ENCODE results near the gene GAL3ST3.
A peak's percentile ranks its signal among the peaks of the same experiment; 100 is the strongest.

Gene GAL3ST3

GRCh38 chr11:66069715-66070603 lies 21.0 kb upstream of the GAL3ST3 start, which contains the start of gene PACS1:
Gene PACS1, plus strand, starts transcription at chr11:66070272. Its CDS starts 215 bp downstream, at chr11:66070487.
- peak; percentile 54 to 59 for DNase-seq (ENCODE audit: low read depth in 2 of 2)

GRCh38 chr11:66068923-66069714 lies 20.2 kb upstream of the GAL3ST3 start:
- no peak for DNase-seq (ENCODE audit: low read depth in 2 of 2)

GRCh38 chr11:66068154-66068821 lies 19.3 kb upstream of the GAL3ST3 start:
- DNase-seq (ENCODE audit: low read depth in 2 of 2), result peak in 1 of 2 donors; percentile 62

- DNase-seq (ENCODE audit: low read depth in 2 of 2), result no peak
Measured at GRCh38 chr11:66067640-66068039, 18.7 kb upstream of the GAL3ST3 start.

- DNase-seq (ENCODE audit: low read depth in 2 of 2), result no peak
Measured at GRCh38 chr11:66066751-66067150, 17.8 kb upstream of the GAL3ST3 start.

GRCh38 chr11:66064571-66064970 lies 15.6 kb upstream of the GAL3ST3 start:
- no peak for DNase-seq (ENCODE audit: low read depth in 2 of 2)

GRCh38 chr11:66063900-66064299 lies 14.9 kb upstream of the GAL3ST3 start:
- DNase-seq (ENCODE audit: low read depth in 2 of 2), result no peak

- DNase-seq (ENCODE audit: low read depth in 2 of 2), result no peak
Measured at GRCh38 chr11:66062408-66062807, 13.4 kb upstream of the GAL3ST3 start.

- DNase-seq (ENCODE audit: low read depth in 2 of 2), result no peak
Measured at GRCh38 chr11:66061268-66061667, 12.3 kb upstream of the GAL3ST3 start.

- no peak for DNase-seq (ENCODE audit: low read depth in 2 of 2)
Measured at GRCh38 chr11:66059966-66060680, 11.2 kb upstream of the GAL3ST3 start.

- no peak for DNase-seq (ENCODE audit: low read depth in 2 of 2)
Measured at GRCh38 chr11:66056501-66056900, 7.5 kb upstream of the GAL3ST3 start.

- DNase-seq (ENCODE audit: low read depth in 2 of 2), result no peak
Measured at GRCh38 chr11:66055021-66055420, 6.1 kb upstream of the GAL3ST3 start.

GRCh38 chr11:66052664-66052982 lies 3.7 kb upstream of the GAL3ST3 start:
- DNase-seq (ENCODE audit: low read depth in 2 of 2), result no peak

- peak; percentile 86 to 91 for DNase-seq (ENCODE audit: low read depth in 2 of 2)
Measured at GRCh38 chr11:66051766-66052663, 3.1 kb upstream of the GAL3ST3 start, which contains the start of gene SF3B2. Gene SF3B2, plus strand, starts transcription at chr11:66052364. Its CDS starts 21 bp downstream, at chr11:66052385.

GRCh38 chr11:66051371-66051765 lies 2.4 kb upstream of the GAL3ST3 start:
- no peak for DNase-seq (ENCODE audit: low read depth in 2 of 2)

- no peak for DNase-seq (ENCODE audit: low read depth in 2 of 2)
Measured at GRCh38 chr11:66050581-66051231, 1.7 kb upstream of the GAL3ST3 start.

GRCh38 chr11:66047541-66048365 lies 1.2 kb downstream of the GAL3ST3 start:
- no peak for DNase-seq (ENCODE audit: low read depth in 2 of 2)

- no peak for DNase-seq (ENCODE audit: low read depth in 2 of 2)
Measured at GRCh38 chr11:66046901-66047300, 2.1 kb downstream of the GAL3ST3 start.

GRCh38 chr11:66045177-66045639 lies 3.8 kb downstream of the GAL3ST3 start:
- peak; percentile 55 to 75 for DNase-seq (ENCODE audit: low read depth in 2 of 2)

Measured in stimulated activated CD8-positive, alpha-beta memory T cell treated with anti-CD3 and anti-CD28 coated beads, Interleukin-7, amount 100 ng/mL, for 1 hour (primary cell).